Immature natural killer cell (primary cell): Measurements from ENCODE around the gene CCNT2. TPM values are rescaled to one million over a fixed set of nuclear protein-coding genes. Genes with fewer than 3 reads are reported as not detected.
"Not testable (repeated sequence)": the region's sequence is repeated elsewhere in the genome, so short reads cannot be mapped to it uniquely, and the experiment has no call there.

Source experiments
- DNase-seq, 3 donors: peaks; one replicate each; pipeline ENCODE4 v3.0.0; 2022; ENCODE audit warnings: mixed read lengths in 1 of 3
- H3K27ac Mint-ChIP-seq, 6 donors: one replicate each; pipeline ENCODE4 v1.8.0; 2020; ENCODE audit warnings: mixed read lengths in 6 of 6, mild to moderate bottlenecking in 5 of 6, inconsistent platforms in 4 of 6, moderate library complexity in 3 of 6
- H3K27me3 Mint-ChIP-seq, 3 donors: one replicate each; pipeline ENCODE4 v1.8.0; 2020 to 2021; ENCODE audit warnings: low read depth in 3 of 3, mild to moderate bottlenecking in 3 of 3, mixed read lengths in 3 of 3, moderate library complexity in 3 of 3, inconsistent platforms in 1 of 3
- H3K36me3 Mint-ChIP-seq, 3 donors: one replicate each; pipeline ENCODE4 v1.8.0; 2020; ENCODE audit warnings: mixed read lengths in 3 of 3, inconsistent platforms in 2 of 3, mild to moderate bottlenecking in 2 of 3
- H3K4me1 Mint-ChIP-seq, 2 donors: one replicate each; pipeline ENCODE4 v1.8.0; 2020; ENCODE audit warnings: inconsistent platforms in 2 of 2, mild to moderate bottlenecking in 2 of 2, mixed read lengths in 2 of 2, moderate library complexity in 1 of 2
- H3K4me3 Mint-ChIP-seq, 5 donors: one replicate each; pipeline ENCODE4 v1.8.0; 2020; ENCODE audit warnings: mild to moderate bottlenecking in 5 of 5, mixed read lengths in 5 of 5, inconsistent platforms in 3 of 5, moderate library complexity in 3 of 5
- H3K9me3 Mint-ChIP-seq, 6 donors: one replicate each; pipeline ENCODE4 v1.8.0; 2020; ENCODE audit warnings: mild to moderate bottlenecking in 6 of 6, mixed read lengths in 6 of 6, inconsistent platforms in 4 of 6, moderate library complexity in 3 of 6
- polyA plus RNA-seq, 3 donors: library from polyadenylated mRNA; unstranded; fragments of 300-500 nt; fragmentation: Illumina TruSeq; gene quantifications; one replicate each; pipeline ENCODE4 v1.2.3, GENCODE V29; 2021

Gene CCNT2
- 10 to 100 TPM; 16.6 to 21.5 (median 19.7) TPM for polyA plus RNA-seq

DNA sequence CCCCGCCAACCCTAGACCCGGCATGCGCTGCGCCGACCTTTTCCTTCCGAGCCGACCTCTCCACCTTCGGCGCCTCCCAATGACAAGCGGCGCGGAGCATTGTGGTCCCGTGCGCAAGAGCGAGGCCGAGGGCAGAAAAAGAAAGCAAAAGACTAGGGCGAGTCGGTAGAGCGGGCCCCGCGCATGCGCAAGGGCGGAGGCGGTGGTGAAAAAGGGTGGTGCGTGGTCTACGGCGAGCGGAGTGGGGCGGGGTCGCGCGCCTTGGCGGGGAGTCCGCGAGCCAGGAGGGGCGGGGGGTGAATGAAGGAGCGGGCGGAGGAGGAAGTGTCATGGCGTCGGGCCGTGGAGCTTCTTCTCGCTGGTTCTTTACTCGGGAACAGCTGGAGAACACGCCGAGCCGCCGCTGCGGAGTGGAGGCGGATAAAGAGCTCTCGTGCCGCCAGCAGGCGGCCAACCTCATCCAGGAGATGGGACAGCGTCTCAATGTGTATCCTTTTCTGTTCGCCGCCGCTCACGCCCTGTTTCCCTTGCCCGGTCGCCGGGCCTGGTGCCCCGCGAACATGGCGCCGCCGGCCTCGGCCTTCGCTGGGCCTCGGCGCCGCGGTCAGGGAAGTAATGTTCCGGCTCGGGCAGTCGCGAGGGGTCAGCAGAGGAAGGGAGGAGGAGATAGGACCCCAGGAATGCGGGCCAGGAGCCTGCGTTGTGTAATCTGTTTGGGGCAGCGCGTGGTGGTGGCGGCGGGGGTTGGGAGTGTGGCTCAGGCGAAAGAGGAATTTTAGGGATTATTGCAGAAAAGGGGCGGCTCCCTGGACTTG is at the start of gene CCNT2:
TSS of gene CCNT2 (plus strand) at position 297 of the 815 bp plus-strand sequence. CDS start at position 330, 33 bp downstream.
- Mint-ChIP-seq H3K36me3 (peaks cover 0 to 8% (median 5%) of the 10 kb centered on the region in 3 donors), H3K4me1 (peaks cover 51 to 59% of the 10 kb centered on the region in 2 donors), H3K9me3 (peaks cover 0 to 2% (median 0%) of the 10 kb centered on the region in 6 donors), H3K4me3 (peak within 1 kb of the TSS; percentile 87 to 99 (median 97)), H3K27ac (peak within 1 kb of the TSS; percentile 89 to 99 (median 98)), H3K27me3 (peaks cover 8 to 17% (median 16%) of the 10 kb centered on the region in 3 donors)
- DNase-seq, result peak; percentile 100

- H3K36me3 Mint-ChIP-seq, result peaks cover 0 to 25% (median 10%) of the 10 kb centered on the region in 3 donors
- no peak for DNase-seq
- H3K27me3 Mint-ChIP-seq, result no peaks in the 10 kb centered on the region
- H3K9me3 Mint-ChIP-seq, result no peaks in the 10 kb centered on the region
- H3K4me1 Mint-ChIP-seq, result no peaks in the 10 kb centered on the region
- no peak overlapping the region for H3K27ac Mint-ChIP-seq
- H3K4me3 Mint-ChIP-seq, result no peak overlapping the region
Observed at GRCh38 chr2:134869946-134870736, 48.5 kb upstream of the CCNT2 start.

DNA sequence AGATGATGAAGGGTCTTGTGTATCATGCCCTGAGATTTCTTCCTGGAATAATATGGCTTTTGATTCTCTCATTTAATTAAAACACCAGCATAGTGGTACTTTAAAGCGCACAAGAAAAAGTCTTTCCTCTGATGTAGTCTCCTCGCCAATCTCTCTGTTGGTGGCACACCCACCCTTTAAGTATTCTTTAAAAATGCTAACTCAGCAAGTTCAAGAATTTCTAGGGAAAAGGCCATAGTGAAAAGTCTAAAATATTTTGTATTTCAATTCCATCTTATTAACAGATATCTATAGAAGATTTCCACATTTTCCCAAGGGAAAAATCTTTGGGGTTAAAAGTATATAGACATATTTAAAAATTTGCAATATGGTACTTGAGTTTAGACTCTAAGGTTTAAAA is 45.5 kb upstream of the CCNT2 start:
- no peak overlapping the region for H3K4me3 Mint-ChIP-seq
- DNase-seq, result no peak
- H3K27me3 Mint-ChIP-seq, result peaks cover 0 to 2% (median 0%) of the 10 kb centered on the region in 3 donors
- peaks cover 0 to 21% (median 12%) of the 10 kb centered on the region in 3 donors for H3K36me3 Mint-ChIP-seq
- no peak overlapping the region for H3K27ac Mint-ChIP-seq
- no peaks in the 10 kb centered on the region for H3K9me3 Mint-ChIP-seq
- H3K4me1 Mint-ChIP-seq, result no peaks in the 10 kb centered on the region

GRCh38 chr2:134875309-134875708 is 43.3 kb upstream of the CCNT2 start:
- DNase-seq, result no peak
- Mint-ChIP-seq H3K27ac (no peak overlapping the region), H3K4me1 (no peaks in the 10 kb centered on the region), H3K4me3 (no peak overlapping the region), H3K9me3 (peaks cover 0 to 13% (median 3%) of the 10 kb centered on the region in 6 donors), H3K36me3 (peaks cover 7 to 39% (median 15%) of the 10 kb centered on the region in 3 donors), H3K27me3 (peaks cover 0 to 2% (median 2%) of the 10 kb centered on the region in 3 donors)

- Mint-ChIP-seq H3K27me3 (peaks cover 0 to 6% (median 6%) of the 10 kb centered on the region in 3 donors), H3K4me1 (no peaks in the 10 kb centered on the region), H3K36me3 (peaks cover 9 to 34% (median 11%) of the 10 kb centered on the region in 3 donors), H3K4me3 (no peak overlapping the region), H3K27ac (no peak overlapping the region), H3K9me3 (peaks cover 0 to 13% (median 3%) of the 10 kb centered on the region in 6 donors)
- no peak for DNase-seq
Observed at GRCh38 chr2:134882773-134883172, 35.8 kb upstream of the CCNT2 start.

- Mint-ChIP-seq H3K4me1 (no peaks in the 10 kb centered on the region), H3K9me3 (peaks cover 0 to 11% (median 3%) of the 10 kb centered on the region in 6 donors), H3K27ac (no peak overlapping the region), H3K4me3 (no peak overlapping the region), H3K27me3 (peaks cover 0 to 6% (median 4%) of the 10 kb centered on the region in 3 donors), H3K36me3 (peaks cover 7 to 33% (median 8%) of the 10 kb centered on the region in 3 donors)
- DNase-seq, result no peak
Observed at GRCh38 chr2:134883552-134884293, 34.9 kb upstream of the CCNT2 start.

DNA sequence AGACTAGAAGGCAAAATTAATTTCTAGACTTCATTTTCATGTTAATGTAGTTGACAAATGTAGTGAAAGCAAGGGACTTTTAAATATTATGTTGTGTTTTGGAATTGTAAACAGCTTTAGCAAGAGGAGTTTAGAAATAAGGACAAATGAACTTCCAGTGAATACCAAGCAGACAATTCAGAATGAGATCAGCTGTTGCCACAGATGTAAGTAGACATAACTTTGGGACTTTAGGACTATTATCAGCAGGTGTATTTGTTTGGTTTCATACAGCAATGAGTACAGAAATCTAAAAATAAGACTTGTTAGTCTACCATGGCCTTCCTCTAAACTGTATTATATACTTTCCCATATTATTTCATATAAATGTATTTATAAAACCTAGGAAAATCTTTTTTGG is 34.2 kb upstream of the CCNT2 start:
- no peak for DNase-seq
- H3K27ac Mint-ChIP-seq, result no peak overlapping the region
- H3K4me1 Mint-ChIP-seq, result no peaks in the 10 kb centered on the region
- H3K27me3 Mint-ChIP-seq, result peaks cover 0 to 6% (median 4%) of the 10 kb centered on the region in 3 donors
- H3K4me3 Mint-ChIP-seq, result no peak overlapping the region
- peaks cover 4 to 31% (median 7%) of the 10 kb centered on the region in 3 donors for H3K36me3 Mint-ChIP-seq
- H3K9me3 Mint-ChIP-seq, result peaks cover 0 to 6% (median 3%) of the 10 kb centered on the region in 6 donors

GRCh38 chr2:134892282-134893035 is 26.2 kb upstream of the CCNT2 start:
- no peak for DNase-seq
- Mint-ChIP-seq H3K27me3 (peaks cover 0 to 3% (median 0%) of the 10 kb centered on the region in 3 donors), H3K9me3 (no peaks in the 10 kb centered on the region), H3K36me3 (peaks cover 0 to 8% (median 0%) of the 10 kb centered on the region in 3 donors), H3K27ac (no peak overlapping the region), H3K4me1 (no peaks in the 10 kb centered on the region), H3K4me3 (no peak overlapping the region)

DNA sequence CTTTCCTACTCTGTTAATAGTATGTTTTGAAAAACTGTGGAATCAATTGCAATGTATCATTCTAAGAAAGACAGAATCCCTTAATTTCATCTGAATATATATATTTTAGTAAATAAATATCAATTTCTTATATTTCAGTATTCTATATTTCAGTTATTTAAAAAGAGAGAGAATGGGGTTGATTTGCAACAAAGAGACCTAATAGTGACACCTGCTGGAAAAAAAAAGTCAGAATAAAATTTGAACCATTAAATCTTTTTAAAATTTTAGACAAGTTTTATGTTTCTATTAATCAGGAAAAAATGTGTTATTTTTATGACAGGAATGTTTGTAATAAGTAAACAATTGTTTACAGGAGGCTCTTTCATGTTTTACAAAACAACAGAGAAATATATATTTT is 20.7 kb upstream of the CCNT2 start:
- Mint-ChIP-seq H3K4me1 (no peaks in the 10 kb centered on the region), H3K27ac (no peak overlapping the region), H3K27me3 (no peaks in the 10 kb centered on the region), H3K4me3 (no peak overlapping the region), H3K9me3 (no peaks in the 10 kb centered on the region), H3K36me3 (peaks cover 0 to 4% (median 0%) of the 10 kb centered on the region in 3 donors)
- peak in 2 of 3 donors; percentile 9 to 13 for DNase-seq

DNA sequence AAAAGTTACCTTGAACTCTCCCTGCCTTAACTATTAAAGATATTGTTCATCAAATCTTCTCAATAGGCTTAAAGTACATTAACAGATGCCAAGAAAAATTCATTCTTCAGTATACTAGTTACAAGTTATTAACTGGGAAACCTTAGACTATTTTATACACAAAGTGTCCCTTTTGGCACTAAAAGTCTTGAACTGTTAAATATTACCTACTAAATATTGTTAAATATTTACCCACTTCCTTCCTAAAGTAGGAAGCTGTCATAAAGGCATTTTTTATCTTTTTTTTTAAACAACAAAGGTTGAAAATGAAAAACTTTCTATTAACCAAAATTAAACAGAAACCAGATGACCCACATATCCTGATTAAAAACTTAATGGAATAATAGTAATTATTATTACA is 19.4 kb upstream of the CCNT2 start:
- H3K27ac Mint-ChIP-seq, result no peak overlapping the region
- no peak overlapping the region for H3K4me3 Mint-ChIP-seq
- H3K27me3 Mint-ChIP-seq, result peaks cover 0 to 2% (median 0%) of the 10 kb centered on the region in 3 donors
- no peaks in the 10 kb centered on the region for H3K9me3 Mint-ChIP-seq
- no peaks in the 10 kb centered on the region for H3K4me1 Mint-ChIP-seq
- no peak for DNase-seq
- H3K36me3 Mint-ChIP-seq, result peaks cover 0 to 8% (median 4%) of the 10 kb centered on the region in 3 donors

GRCh38 chr2:134900151-134900550 is 18.5 kb upstream of the CCNT2 start:
- DNase-seq, result no peak
- Mint-ChIP-seq H3K4me3 (no peak overlapping the region), H3K27me3 (peaks cover 0 to 2% (median 2%) of the 10 kb centered on the region in 3 donors), H3K4me1 (no peaks in the 10 kb centered on the region), H3K27ac (no peak overlapping the region), H3K36me3 (peaks cover 0 to 8% (median 4%) of the 10 kb centered on the region in 3 donors), H3K9me3 (no peaks in the 10 kb centered on the region)

DNA sequence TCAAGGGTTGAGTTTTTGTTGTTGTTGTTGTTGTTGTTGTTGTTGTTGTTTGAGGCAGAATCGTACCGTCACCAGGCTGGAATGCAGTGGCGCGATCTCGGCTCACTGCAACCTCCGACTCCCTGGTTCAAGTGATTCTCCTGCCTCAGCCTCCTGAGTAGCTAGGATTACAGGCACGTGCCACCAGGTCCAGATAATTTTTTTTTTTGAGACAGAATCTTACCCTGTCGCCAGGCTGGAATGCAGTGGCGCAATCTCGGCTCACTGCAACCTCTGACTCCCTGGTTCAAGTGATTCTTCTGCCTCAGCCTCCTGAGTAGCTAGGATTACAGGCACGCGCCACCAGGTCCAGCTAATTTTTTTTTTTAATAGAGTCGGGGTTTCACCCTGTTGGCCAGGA is 14.9 kb upstream of the CCNT2 start:
- H3K4me1 Mint-ChIP-seq, DNase-seq, H3K27ac Mint-ChIP-seq, H3K4me3 Mint-ChIP-seq, H3K9me3 Mint-ChIP-seq, H3K27me3 Mint-ChIP-seq: not testable (repeated sequence)
- peaks cover 4 to 17% (median 6%) of the 10 kb centered on the region in 3 donors for H3K36me3 Mint-ChIP-seq

- no peak for DNase-seq
- Mint-ChIP-seq H3K27me3 (peaks cover 2 to 4% (median 2%) of the 10 kb centered on the region in 3 donors), H3K9me3 (peaks cover 0 to 4% (median 0%) of the 10 kb centered on the region in 6 donors), H3K4me1 (no peaks in the 10 kb centered on the region), H3K36me3 (peaks cover 4 to 17% (median 6%) of the 10 kb centered on the region in 3 donors), H3K4me3 (no peak overlapping the region), H3K27ac (no peak overlapping the region)
Observed at GRCh38 chr2:134905168-134905567, 13.5 kb upstream of the CCNT2 start.
